HG02610 (cell line): Measurements from ENCODE around the gene CARMIL3.

Experiments used
- ATAC-seq: cut with Tn5 transposase; IDR thresholded peaks from one replicate; pipeline ENCODE4 v1.9.1; 2021; ENCODE audit warnings: mild to moderate bottlenecking, moderate library complexity; ENCODE audit not compliant: unreplicated experiment

The CARMIL3 gene

GRCh38 chr14:24060443-24060842, 8.6 kb downstream of the CARMIL3 start:
- no peak for ATAC-seq

- ATAC-seq, result no peak
Measured at GRCh38 chr14:24060984-24061913, 9.4 kb downstream of the CARMIL3 start.

- ATAC-seq, result no peak
Measured at GRCh38 chr14:24062216-24062980, 10.6 kb downstream of the CARMIL3 start.

GRCh38 chr14:24063263-24063836, 11.5 kb downstream of the CARMIL3 start:
- no peak for ATAC-seq

- ATAC-seq, result no peak
Measured at GRCh38 chr14:24064091-24064795, 12.4 kb downstream of the CARMIL3 start.

- no peak for ATAC-seq
Measured at GRCh38 chr14:24064856-24065255, 13.0 kb downstream of the CARMIL3 start.

GRCh38 chr14:24065408-24065807, 13.6 kb downstream of the CARMIL3 start:
- ATAC-seq, result no peak

- no peak for ATAC-seq
Measured at GRCh38 chr14:24066496-24067132, 14.8 kb downstream of the CARMIL3 start.

- ATAC-seq, result no peak
Measured at GRCh38 chr14:24067133-24068082, 15.6 kb downstream of the CARMIL3 start.

GRCh38 chr14:24068711-24069410, 17.1 kb downstream of the CARMIL3 start:
- ATAC-seq, result no peak

GRCh38 chr14:24069411-24069735, 17.6 kb downstream of the CARMIL3 start:
- ATAC-seq, result no peak

- ATAC-seq, result no peak
Measured at GRCh38 chr14:24070285-24071143, 18.7 kb downstream of the CARMIL3 start.

GRCh38 chr14:24071144-24071697, 19.4 kb downstream of the CARMIL3 start, which contains the start of gene CPNE6:
CPNE6 (plus strand) TSS chr14:24071562; CDS start chr14:24072937, 1,375 bp downstream.
- ATAC-seq, result no peak

GRCh38 chr14:24071836-24072430, 20.1 kb downstream of the CARMIL3 start:
- ATAC-seq, result no peak

- ATAC-seq, result no peak
Measured at GRCh38 chr14:24072436-24072835, 20.6 kb downstream of the CARMIL3 start.

GRCh38 chr14:24072881-24073877, 21.4 kb downstream of the CARMIL3 start:
- no peak for ATAC-seq
